ENCODE data around the gene RAMP3.
"Not testable (repeated sequence)": the region's sequence is repeated elsewhere in the genome, so short reads cannot be mapped to it uniquely, and the experiment has no call there.

The RAMP3 gene

DNA sequence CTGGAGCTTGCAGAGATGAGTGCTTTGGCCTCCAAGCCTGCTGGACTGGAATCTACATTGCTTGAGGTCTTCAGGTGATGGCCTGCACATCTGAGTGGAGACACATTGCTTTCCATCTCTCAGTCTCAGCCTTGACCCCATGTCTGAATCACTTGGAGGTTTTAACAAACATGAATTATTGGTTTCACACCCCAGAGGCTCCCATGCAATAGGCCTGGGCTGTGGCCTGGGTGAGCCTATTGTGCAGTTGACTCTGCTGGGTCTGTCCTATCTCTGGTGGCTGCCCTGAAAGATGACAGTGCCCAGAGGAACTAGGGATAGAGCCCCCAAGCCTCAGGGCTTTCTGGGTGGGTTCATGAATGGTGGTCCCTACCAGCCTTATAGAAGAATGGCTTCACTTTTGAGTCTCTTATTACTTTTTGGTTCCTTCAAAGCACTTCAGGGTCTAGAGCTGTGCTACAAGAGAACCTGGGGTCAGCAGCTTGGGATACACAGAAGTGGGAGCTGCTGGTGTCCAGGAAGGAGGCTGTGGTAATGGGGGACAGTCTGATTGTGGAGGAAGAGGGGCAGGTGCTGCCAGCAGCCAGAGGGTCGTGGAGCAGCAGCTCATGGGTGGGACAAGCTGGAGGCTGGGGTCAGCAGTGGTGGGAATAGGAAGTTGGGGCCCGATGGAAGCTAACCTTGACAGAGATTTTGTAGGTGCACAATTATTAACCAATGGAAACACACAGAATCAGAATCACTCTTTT lies 5.5 kb downstream of the RAMP3 start:
- intact Hi-C loops (cut with DNase I; ENCODE audit: low total_unique reads): no loop called here
- H3K36me3 ChIP-seq: no peaks in the 10 kb centered on the region
- no peak for DNase-seq

GRCh38 chr7:45163692-45164052 lies 6.1 kb downstream of the RAMP3 start:
- no peaks in the 10 kb centered on the region for H3K4me1 ChIP-seq
- no peak overlapping the region for H3K4me3 ChIP-seq
- no peaks in the 10 kb centered on the region for H3K36me3 ChIP-seq
- H3K9me3 ChIP-seq: peaks cover 0 to 4% (median 0%) of the 10 kb centered on the region in 3 donors
- H3K27me3 ChIP-seq: no peaks in the 10 kb centered on the region
- TF ChIP-seq, protein P1, sequence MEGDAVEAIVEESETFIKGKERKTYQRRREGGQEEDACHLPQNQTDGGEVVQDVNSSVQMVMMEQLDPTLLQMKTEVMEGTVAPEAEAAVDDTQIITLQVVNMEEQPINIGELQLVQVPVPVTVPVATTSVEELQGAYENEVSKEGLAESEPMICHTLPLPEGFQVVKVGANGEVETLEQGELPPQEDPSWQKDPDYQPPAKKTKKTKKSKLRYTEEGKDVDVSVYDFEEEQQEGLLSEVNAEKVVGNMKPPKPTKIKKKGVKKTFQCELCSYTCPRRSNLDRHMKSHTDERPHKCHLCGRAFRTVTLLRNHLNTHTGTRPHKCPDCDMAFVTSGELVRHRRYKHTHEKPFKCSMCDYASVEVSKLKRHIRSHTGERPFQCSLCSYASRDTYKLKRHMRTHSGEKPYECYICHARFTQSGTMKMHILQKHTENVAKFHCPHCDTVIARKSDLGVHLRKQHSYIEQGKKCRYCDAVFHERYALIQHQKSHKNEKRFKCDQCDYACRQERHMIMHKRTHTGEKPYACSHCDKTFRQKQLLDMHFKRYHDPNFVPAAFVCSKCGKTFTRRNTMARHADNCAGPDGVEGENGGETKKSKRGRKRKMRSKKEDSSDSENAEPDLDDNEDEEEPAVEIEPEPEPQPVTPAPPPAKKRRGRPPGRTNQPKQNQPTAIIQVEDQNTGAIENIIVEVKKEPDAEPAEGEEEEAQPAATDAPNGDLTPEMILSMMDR (IDR thresholded peaks at IDR 0.05): no peak
- H3K27ac ChIP-seq: no peak overlapping the region
- no peak for DNase-seq
- intact Hi-C loops (cut with DNase I; ENCODE audit: low total_unique reads): no loop called here

More for the DNA sequence above, 5.5 kb downstream of the RAMP3 start:
- Histone ChIP-seq H3K27me3 (peaks cover 0 to 2% of the 10 kb centered on the region in 2 donors), H3K27ac (no peak overlapping the region), H3K4me3 (no peak overlapping the region), H3K4me1 (peaks cover 0 to 1% (median 0%) of the 10 kb centered on the region in 4 donors), H3K9me3 (peaks cover 0 to 4% (median 0%) of the 10 kb centered on the region in 3 donors)
- TF ChIP-seq, protein P1 (IDR thresholded peaks at IDR 0.05): no peak

DNA sequence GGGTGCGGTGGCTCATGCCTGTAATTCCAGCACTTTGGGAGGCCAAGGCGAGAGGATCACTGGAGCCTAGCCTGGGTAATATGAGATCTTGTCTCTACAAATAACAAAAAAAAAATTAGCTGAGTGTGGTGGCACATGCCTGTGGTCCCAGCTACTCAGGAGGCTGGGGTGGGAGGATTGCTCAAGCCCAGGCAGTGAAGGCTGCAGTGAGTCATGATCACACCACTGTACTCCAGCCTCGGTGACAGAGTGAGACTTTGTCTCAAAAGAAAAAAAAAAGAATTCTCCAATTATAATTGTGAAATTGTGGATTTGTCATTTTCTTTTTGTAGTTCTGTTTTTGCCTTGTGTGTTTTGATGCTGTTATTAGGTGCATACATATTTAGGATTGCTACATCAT lies 6.7 kb downstream of the RAMP3 start:
- H3K27me3 ChIP-seq; intact Hi-C loops (cut with DNase I; ENCODE audit: low total_unique reads); DNase-seq; H3K9me3 ChIP-seq; H3K36me3 ChIP-seq; H3K27ac ChIP-seq; H3K4me1 ChIP-seq; H3K4me3 ChIP-seq: not testable (repeated sequence)

DNA sequence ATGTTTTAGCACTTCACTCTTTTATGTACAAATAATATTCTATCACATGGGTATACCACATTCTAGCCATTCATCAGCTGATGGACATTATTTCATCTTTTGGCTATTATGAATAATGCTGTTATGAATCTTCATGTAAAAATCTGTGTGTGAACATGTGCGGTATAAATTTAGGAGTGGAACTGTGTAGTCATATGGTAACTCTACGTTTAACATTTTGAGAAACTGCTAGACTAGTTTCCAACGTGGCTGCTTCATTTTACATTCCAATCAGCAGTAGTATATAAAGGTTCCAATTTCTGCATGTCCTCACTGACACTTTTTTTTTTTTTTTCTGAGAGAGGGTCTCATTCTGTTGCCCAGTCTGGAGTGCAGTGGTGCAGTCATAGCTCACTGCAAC lies 8.3 kb downstream of the RAMP3 start:
- no peaks in the 10 kb centered on the region for H3K4me1 ChIP-seq
- no peak for DNase-seq
- TF ChIP-seq, protein P1 (IDR thresholded peaks at IDR 0.05): no peak
- no peak overlapping the region for H3K4me3 ChIP-seq
- H3K27ac ChIP-seq: no peak overlapping the region
- H3K36me3 ChIP-seq: no peaks in the 10 kb centered on the region
- intact Hi-C loops (cut with DNase I; ENCODE audit: low total_unique reads): no loop called here
- peaks cover 0 to 4% (median 0%) of the 10 kb centered on the region in 3 donors for H3K9me3 ChIP-seq
- no peaks in the 10 kb centered on the region for H3K27me3 ChIP-seq

- Histone ChIP-seq H3K4me3 (no peak overlapping the region), H3K27ac (no peak overlapping the region), H3K9me3 (no peaks in the 10 kb centered on the region), H3K36me3 (no peaks in the 10 kb centered on the region), H3K4me1 (no peaks in the 10 kb centered on the region), H3K27me3 (peaks cover 0 to 8% of the 10 kb centered on the region in 2 donors)
- TF ChIP-seq, protein P1 (IDR thresholded peaks at IDR 0.05): no peak
- intact Hi-C loops (cut with DNase I; ENCODE audit: low total_unique reads): loop anchor here (5.0 kb wide), 1 partner anchor 430 kb away; no protein-coding TSS in a partner anchor
- peak in 1 of 2 donors; percentile 39 for DNase-seq
Measured at GRCh38 chr7:45171946-45172345, 14.4 kb downstream of the RAMP3 start.

- DNase-seq: peak in 1 of 2 donors; percentile 32
- no peak overlapping the region for H3K4me3 ChIP-seq
- H3K4me1 ChIP-seq: no peaks in the 10 kb centered on the region
- no peak overlapping the region for H3K27ac ChIP-seq
- intact Hi-C loops (cut with DNase I; ENCODE audit: low total_unique reads): loop anchor here (5.0 kb wide), 1 partner anchor 429 kb away; no protein-coding TSS in a partner anchor
- TF ChIP-seq, protein P1 (IDR thresholded peaks at IDR 0.05): no peak
- H3K36me3 ChIP-seq: no peaks in the 10 kb centered on the region
- H3K27me3 ChIP-seq: peaks cover 0 to 19% of the 10 kb centered on the region in 2 donors
- no peaks in the 10 kb centered on the region for H3K9me3 ChIP-seq
Measured at GRCh38 chr7:45173596-45174327, 16.2 kb downstream of the RAMP3 start.
